Measurements from ENCODE around the gene SSR3. TPM values are rescaled to one million over a fixed set of nuclear protein-coding genes. Genes with fewer than 3 reads are reported as not detected.
"Not testable (repeated sequence)": the region's sequence is repeated elsewhere in the genome, so short reads cannot be mapped to it uniquely, and the experiment has no call there.

SSR3 gene
- 115 TPM for total RNA-seq

DNA sequence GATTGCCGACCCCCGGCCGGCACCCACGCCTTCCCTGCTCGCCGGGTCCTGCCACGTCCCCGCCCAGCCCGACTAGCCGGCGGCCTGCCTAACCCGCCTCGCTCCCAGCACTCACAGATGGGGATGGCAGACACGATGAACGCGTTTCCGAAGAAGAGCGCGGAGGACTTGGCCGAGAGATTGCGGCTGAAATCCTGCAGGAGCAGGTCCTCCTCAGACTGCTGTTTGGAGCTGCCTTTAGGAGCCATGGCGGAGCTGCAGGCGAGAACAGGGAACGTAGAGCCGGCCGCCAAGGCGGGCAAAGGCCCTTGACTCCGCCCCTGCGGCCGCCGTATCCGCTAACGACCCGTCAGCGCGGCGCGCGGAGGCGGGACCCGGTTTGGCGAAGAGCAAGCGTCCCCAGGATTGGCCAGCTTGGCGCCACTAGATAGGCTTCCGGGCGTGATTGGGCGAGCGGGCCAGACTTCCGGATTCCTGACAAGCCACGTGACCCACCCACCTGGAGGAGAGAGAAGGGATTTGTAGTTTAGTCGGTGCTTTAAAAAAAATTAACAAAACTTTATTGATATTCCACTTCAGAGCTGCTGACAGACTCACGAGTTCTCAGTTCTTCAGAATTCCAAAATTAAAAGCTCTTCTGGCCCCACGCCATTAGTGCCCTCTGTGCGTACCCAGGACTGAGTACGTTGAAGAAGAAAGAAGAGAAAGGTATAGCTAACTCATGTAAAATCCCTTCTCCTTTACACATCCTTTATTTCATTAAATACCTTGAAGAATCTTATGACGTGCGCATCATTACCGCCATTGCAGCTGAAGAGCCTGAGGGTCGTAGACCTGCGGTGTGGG is at the start of gene SSR3:
Gene SSR3, minus strand, starts transcription at position 276 of the 846 bp plus-strand sequence. Its CDS starts 28 bp downstream, at position 248.
- DNase-seq (ENCODE audit: low spot score in 2 of 2) (peak; percentile 81 to 86), FAIRE-seq (peak; percentile 92)

GRCh38 chr3:156604064-156604641 is 49.2 kb upstream of the SSR3 start:
- DNase-seq (ENCODE audit: low spot score in 2 of 2) (no peak), FAIRE-seq (no peak)

- FAIRE-seq = no peak
- DNase-seq (ENCODE audit: low spot score in 2 of 2) = no peak
Measured at GRCh38 chr3:156603379-156604017, 48.6 kb upstream of the SSR3 start.

DNA sequence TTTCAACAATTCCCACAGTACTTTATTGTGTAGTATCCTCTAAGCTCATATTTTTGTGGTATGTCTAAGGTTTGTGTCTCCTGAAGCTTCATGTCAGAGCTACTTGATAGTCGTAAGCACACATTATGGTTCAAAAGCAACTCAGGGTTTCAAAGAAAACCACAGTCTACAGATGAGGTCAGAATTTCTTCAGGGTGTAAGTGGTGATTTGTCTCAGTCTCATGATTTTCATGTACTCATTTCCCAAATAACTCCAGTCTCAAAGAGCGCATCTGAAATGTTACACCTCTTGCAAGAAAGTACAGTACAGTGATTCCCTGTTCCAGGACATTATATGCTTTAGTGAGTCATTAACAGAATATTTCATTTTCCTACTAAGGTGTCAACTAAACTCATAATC is 47.5 kb upstream of the SSR3 start:
- DNase-seq (ENCODE audit: low spot score in 2 of 2) = no peak
- no peak for FAIRE-seq

DNA sequence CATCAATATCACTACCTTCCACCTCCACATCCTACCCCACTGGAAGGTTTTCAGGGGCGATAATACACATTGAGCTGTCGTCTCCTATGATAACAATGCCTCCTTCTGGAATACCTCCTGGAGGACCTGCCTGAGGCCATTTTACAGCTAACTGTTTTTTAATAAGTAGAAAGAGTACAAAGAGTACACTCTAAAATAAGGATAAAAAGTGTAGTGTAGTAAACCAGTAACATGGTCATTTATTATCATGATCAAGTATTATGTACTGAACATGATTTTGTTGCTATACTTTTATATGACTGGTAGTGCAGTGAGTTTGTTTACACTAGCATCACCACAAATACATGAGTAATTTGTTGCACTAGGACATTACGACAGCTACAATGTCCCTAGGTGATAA is 46.6 kb upstream of the SSR3 start:
- no peak for FAIRE-seq

DNA sequence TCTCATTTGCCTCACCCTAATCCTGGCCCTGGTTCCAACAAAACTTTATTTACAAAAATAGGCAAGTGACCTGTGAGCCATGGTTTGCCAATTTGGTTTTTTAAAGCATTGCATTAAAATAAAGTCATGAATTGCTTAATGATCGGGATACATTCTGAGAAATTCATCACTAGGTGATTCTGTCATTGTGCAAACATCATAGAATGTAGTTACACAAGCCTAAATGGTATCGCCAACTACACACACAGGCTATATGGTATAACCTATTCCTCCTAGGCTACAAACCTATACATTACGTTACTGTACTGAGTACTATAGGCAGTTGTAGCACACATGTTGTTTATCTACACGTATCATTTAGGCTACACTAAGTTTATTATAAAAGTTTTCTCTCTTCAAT is 45.9 kb upstream of the SSR3 start:
- DNase-seq (ENCODE audit: low spot score in 2 of 2) = no peak
- no peak for FAIRE-seq

More for the DNA sequence above, 46.6 kb upstream of the SSR3 start:
- DNase-seq (ENCODE audit: low spot score in 2 of 2) = no peak

DNA sequence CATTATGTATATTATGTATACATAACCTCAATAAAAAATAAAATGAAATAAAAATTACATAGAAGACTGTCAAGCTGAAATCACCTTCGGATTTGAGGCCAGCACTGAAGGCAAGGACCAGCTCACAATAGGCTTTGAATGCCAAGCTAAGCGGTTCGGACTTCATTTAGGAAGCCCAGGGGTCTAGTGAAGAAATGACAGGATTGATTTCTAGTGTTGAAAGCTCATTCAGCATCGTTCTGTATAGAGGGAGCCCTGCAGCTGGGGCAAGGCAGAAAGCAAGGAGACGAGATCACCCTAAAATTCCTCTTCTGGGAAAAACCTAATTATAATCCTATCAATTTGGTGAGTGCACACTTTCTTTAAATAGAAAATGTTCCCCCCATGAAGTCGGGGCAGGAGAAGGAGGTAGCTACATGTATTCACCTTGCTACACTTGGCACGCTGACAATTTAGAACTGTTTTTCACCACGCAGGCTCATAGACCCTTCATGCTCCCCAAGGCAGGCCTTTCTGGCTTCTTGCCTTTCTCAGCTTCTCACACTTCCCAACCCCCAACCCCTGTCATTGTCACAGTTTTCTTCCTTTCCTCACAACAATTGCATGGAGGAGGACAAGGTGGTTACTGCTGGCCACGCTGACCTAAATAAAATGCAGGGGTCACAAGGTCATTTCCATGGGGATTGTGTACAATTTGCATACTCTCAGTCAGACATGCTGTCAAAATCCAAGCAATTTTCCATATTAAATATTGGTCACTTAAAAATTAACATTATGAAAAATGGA is 44.4 kb upstream of the SSR3 start:
- no peak for FAIRE-seq
- no peak for DNase-seq (ENCODE audit: low spot score in 2 of 2)

- no peak for FAIRE-seq
Measured at GRCh38 chr3:156598413-156598812, 43.5 kb upstream of the SSR3 start.

GRCh38 chr3:156594219-156594683 is 39.3 kb upstream of the SSR3 start:
- FAIRE-seq (no peak), DNase-seq (ENCODE audit: low spot score in 2 of 2) (no peak)

More at GRCh38 chr3:156598413-156598812, 43.5 kb upstream of the SSR3 start:
- DNase-seq (ENCODE audit: low spot score in 2 of 2) = no peak

- FAIRE-seq (no peak), DNase-seq (ENCODE audit: low spot score in 2 of 2) (no peak)
Measured at GRCh38 chr3:156593814-156594213, 38.9 kb upstream of the SSR3 start.

GRCh38 chr3:156589806-156590205 is 34.9 kb upstream of the SSR3 start:
- FAIRE-seq; DNase-seq (ENCODE audit: low spot score in 2 of 2): not testable (repeated sequence)

- FAIRE-seq = no peak
- no peak for DNase-seq (ENCODE audit: low spot score in 2 of 2)
Measured at GRCh38 chr3:156587760-156588069, 32.8 kb upstream of the SSR3 start.

- FAIRE-seq = no peak
Measured at GRCh38 chr3:156586905-156587759, 32.2 kb upstream of the SSR3 start.

GRCh38 chr3:156583469-156583868 is 28.6 kb upstream of the SSR3 start:
- FAIRE-seq = no peak
- no peak for DNase-seq (ENCODE audit: low spot score in 2 of 2)

More at GRCh38 chr3:156586905-156587759, 32.2 kb upstream of the SSR3 start:
- DNase-seq (ENCODE audit: low spot score in 2 of 2) = no peak

DNA sequence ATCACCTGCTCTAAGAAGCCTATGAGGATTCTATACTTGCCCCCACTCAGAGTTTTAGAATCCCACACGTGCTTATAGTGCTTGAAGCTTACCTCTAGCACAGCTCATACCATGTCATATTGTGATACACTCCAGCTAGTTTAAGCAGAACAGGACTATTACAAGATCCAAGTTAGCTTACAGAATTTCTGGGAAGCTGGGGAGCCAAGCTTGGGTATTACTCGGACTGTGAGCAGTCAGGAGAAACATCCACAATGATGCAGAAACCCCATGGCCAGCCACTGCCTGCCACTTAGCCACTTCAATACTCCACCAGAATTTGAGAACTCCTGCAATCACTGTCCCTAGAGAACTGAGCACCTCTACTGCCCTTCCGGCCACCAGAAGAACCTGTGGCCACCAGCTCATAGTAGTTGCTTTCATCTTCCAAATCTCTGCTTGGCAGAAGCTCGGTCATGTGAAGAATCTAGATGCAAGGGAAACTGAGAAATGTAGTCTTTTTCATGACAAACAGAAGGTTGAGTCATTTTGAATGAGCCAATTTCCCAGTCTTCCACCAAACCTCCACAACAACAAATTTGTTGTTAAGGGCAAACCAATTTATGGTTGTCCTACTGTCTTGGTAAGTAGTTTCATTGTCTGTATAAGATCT is 27.7 kb upstream of the SSR3 start:
- DNase-seq (ENCODE audit: low spot score in 2 of 2) = no peak

DNA sequence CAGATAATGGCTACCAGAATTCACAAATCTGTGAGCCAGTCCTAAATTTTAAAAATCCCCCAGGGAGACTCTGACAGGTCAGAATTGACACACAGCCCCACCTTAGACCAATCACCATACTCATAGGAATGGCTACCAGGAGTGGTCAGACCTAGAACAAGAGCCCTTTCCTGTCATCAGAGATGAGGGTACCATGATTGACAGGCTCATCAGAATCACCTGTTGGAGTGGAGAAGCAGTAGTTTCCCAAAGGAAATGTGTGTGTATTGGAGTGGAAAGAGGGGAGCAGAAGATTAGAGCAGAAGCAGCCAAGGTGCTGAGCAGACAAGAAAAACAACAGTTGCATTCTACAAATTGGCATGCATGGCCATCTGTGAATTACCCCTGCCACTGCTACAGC is 27.0 kb upstream of the SSR3 start:
- DNase-seq (ENCODE audit: low spot score in 2 of 2) (no peak), FAIRE-seq (no peak)

More for the DNA sequence above, 27.7 kb upstream of the SSR3 start:
- no peak for FAIRE-seq

- FAIRE-seq (no peak), DNase-seq (ENCODE audit: low spot score in 2 of 2) (no peak)
Measured at GRCh38 chr3:156581033-156581432, 26.1 kb upstream of the SSR3 start.

DNA sequence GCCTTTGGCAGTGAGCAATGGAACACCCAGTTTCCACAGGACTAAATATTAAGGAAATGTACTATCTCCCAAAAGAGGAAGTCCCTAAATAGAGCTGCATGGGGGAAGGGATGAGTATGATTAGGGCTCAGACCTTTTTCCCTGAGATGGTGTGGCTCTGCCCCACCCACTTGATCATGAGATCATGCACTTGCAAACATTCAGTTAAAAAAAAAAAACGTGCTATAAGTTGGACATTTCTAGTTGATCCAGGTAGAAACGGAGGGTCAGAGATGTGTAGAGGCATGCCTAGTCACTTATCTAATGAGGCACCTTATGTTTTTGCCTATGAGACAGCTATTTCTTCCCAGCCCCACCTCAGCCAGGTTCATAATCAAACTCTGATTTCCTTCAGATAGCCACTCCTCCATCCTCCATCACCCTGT is 24.5 kb upstream of the SSR3 start:
- DNase-seq (ENCODE audit: low spot score in 2 of 2) = no peak
- no peak for FAIRE-seq

GRCh38 chr3:156577736-156578135 is 22.8 kb upstream of the SSR3 start:
- DNase-seq (ENCODE audit: low spot score in 2 of 2) (no peak), FAIRE-seq (no peak)
